Ectodermal cell (in vitro differentiated cells): ENCODE results near the gene SPSB2.
A peak's percentile ranks its signal among the peaks of the same experiment; 100 is the strongest.

ENCODE experiments used
- H3K27ac ChIP-seq: 2 replicates; pipeline ENCODE4 v1.7.0; 2013; ENCODE audit warnings: mild to moderate bottlenecking, low read depth, low read length; ENCODE audit not compliant: insufficient read depth, poor library complexity, severe bottlenecking
- H3K27me3 ChIP-seq: 2 replicates; pipeline ENCODE4 v1.7.0; 2013; ENCODE audit warnings: mild to moderate bottlenecking, low read length; ENCODE audit not compliant: insufficient read depth, control insufficient read depth, poor library complexity, severe bottlenecking
- H3K36me3 ChIP-seq: one replicate; pipeline ENCODE4 v1.7.0; 2013; ENCODE audit warnings: low read length; ENCODE audit not compliant: control insufficient read depth, insufficient read depth
- H3K4me1 ChIP-seq: one replicate; pipeline ENCODE4 v1.7.0; 2013; ENCODE audit warnings: low read length; ENCODE audit not compliant: control insufficient read depth, insufficient read depth
- H3K4me3 ChIP-seq: 2 replicates; pipeline ENCODE4 v1.7.0; 2013; ENCODE audit warnings: low read depth, low read length, control low read depth; ENCODE audit not compliant: insufficient read depth
- H3K9me3 ChIP-seq: 2 replicates; pipeline ENCODE4 v1.7.0; 2013; ENCODE audit warnings: mild to moderate bottlenecking, low read length, moderate library complexity; ENCODE audit not compliant: control insufficient read depth
- WGBS, 2 experiments: methylation state at CpG; one replicate each; pipeline ENCODE4 v1.1.7; 2013; ENCODE audit warnings: missing lambda C conversion rate in 2 of 2; 5-methylcytosine and 5-hydroxymethylcytosine counted together

The SPSB2 gene

DNA sequence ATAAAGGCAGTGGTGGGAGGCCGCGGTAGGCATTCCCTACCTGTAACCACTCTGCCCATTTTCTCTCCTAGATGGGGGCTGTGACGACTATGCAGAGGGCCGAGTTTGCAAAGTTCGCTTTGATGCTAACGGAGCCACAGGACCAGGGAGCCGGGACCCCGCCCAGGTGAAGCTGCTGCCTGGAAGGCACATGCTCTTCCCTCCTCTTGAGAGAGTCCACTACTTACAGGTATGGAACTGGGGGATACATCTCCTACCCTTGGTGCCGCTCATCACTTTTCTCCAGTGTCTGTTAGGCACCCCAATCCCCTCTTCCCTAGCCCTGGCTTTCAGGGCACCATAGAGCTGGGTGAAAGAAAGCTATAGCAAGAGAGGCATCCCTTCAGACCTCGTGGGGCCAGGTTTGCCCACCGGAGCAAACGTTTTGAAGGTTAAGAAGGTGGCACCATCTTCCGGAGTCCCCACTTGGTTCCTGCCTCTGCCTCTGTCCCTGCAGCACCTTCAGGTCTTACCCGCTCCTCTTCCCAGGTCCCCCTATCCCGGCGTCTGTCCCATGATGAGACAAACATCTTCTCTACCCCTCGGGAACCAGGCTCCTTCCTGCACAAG lies 46.9 kb downstream of the SPSB2 start:
- Histone ChIP-seq H3K4me3 (no peak overlapping the region), H3K9me3 (no peaks in the 10 kb centered on the region), H3K36me3 (peaks cover 8% of the 10 kb centered on the region), H3K4me1 (peaks cover 52% of the 10 kb centered on the region), H3K27ac (no peak overlapping the region), H3K27me3 (no peaks in the 10 kb centered on the region)
- WGBS, 2 experiments, result 83 to 84% methylated on average over 17 of the region's 17 CpGs

DNA sequence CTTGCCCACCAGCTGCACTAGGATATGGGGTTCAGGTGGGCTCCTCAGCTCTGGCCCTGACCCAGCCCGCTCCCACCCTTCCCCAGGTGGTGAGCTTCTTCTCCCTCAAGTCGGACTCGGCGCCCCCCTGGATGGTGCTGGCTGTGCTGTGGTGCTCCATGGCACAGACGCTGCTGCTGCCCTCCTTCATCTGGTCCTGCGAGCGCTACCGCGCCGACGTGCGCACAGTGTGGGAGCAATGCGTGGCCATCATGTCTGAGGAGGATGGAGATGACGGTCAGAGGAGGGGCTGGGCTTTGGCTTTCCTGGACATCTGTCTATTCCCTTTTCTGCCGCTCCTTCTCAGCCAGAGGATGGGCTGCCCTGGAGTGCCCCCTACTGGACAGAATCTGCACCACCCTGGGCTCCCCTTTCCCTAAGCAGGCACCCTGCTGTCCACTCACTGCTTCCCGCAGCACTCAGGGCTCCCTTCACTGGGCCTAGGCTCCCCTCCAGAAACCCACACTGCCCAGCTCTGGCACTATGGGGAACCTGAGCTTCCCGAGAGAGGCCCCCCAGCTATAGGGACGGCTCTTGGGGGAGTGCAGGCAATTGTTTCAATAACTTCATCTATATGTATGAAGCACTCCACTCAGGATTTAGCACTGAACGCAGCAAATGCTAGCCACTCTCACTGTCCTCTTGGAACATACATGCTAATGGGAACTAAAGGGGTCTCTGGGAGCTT lies 47.5 kb downstream of the SPSB2 start:
- Histone ChIP-seq H3K27ac (no peak overlapping the region), H3K27me3 (no peaks in the 10 kb centered on the region), H3K36me3 (peaks cover 1% of the 10 kb centered on the region), H3K9me3 (no peaks in the 10 kb centered on the region), H3K4me1 (peaks cover 58% of the 10 kb centered on the region), H3K4me3 (peak overlapping the region; percentile 6)
- 15 to 20% methylated on average over 19 of the region's 19 CpGs for WGBS, 2 experiments

DNA sequence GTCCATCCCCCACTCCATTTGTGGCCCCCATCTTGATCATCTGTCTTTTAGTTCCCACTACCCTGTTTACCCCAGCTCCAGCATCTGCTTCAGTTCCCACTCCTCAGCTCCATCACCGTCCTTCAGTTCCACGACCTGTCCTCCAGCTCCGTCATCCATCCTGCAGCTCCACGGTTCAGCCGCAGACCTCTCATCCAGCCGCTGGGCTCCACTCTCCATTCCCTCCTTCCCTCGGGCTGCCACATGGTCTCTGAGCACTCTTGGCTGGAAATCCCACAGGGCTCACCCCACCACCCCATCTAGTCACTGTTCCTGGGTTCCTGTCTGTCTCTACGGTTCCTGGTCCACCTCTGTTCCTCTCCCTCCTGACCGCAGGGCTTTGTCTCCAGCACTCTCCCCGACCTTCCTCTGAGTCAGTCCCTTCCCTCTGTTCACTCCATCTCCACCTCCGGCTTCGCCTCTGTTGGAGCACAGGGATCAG lies 48.2 kb downstream of the SPSB2 start:
- 56 to 60% methylated on average over 12 of the region's 12 CpGs for WGBS, 2 experiments
- H3K27ac ChIP-seq, result no peak overlapping the region
- H3K27me3 ChIP-seq, result no peaks in the 10 kb centered on the region
- H3K36me3 ChIP-seq, result no peaks in the 10 kb centered on the region
- H3K4me3 ChIP-seq, result peak overlapping the region; percentile 6
- peaks cover 58% of the 10 kb centered on the region for H3K4me1 ChIP-seq
- no peaks in the 10 kb centered on the region for H3K9me3 ChIP-seq

DNA sequence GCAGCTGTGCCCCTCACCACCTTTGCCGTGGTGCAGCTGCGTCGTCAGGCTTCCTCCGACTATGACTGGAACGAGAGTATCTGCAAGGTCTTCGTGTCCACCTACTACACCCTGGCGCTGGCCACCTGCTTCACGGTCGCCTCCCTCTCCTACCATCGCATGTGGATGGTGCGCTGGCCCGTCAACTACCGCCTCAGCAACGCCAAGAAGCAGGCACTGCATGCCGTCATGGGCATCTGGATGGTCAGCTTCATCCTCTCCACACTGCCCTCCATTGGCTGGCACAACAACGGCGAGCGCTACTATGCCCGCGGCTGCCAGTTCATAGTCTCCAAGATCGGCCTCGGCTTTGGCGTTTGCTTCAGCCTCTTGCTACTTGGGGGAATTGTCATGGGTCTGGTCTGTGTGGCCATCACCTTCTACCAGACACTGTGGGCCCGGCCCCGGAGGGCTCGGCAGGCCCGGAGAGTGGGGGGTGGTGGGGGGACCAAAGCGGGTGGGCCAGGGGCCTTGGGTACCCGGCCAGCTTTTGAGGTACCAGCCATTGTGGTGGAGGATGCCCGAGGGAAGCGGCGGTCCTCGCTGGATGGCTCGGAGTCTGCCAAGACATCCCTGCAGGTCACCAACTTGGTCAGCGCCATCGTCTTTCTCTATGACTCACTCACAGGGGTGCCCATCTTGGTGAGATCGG lies 48.9 kb downstream of the SPSB2 start:
- no peaks in the 10 kb centered on the region for H3K27me3 ChIP-seq
- H3K4me1 ChIP-seq, result peaks cover 62% of the 10 kb centered on the region
- no peak overlapping the region for H3K27ac ChIP-seq
- 94% methylated on average over 37 of the region's 37 CpGs for WGBS, 2 experiments
- no peaks in the 10 kb centered on the region for H3K36me3 ChIP-seq
- no peaks in the 10 kb centered on the region for H3K9me3 ChIP-seq
- no peak overlapping the region for H3K4me3 ChIP-seq

DNA sequence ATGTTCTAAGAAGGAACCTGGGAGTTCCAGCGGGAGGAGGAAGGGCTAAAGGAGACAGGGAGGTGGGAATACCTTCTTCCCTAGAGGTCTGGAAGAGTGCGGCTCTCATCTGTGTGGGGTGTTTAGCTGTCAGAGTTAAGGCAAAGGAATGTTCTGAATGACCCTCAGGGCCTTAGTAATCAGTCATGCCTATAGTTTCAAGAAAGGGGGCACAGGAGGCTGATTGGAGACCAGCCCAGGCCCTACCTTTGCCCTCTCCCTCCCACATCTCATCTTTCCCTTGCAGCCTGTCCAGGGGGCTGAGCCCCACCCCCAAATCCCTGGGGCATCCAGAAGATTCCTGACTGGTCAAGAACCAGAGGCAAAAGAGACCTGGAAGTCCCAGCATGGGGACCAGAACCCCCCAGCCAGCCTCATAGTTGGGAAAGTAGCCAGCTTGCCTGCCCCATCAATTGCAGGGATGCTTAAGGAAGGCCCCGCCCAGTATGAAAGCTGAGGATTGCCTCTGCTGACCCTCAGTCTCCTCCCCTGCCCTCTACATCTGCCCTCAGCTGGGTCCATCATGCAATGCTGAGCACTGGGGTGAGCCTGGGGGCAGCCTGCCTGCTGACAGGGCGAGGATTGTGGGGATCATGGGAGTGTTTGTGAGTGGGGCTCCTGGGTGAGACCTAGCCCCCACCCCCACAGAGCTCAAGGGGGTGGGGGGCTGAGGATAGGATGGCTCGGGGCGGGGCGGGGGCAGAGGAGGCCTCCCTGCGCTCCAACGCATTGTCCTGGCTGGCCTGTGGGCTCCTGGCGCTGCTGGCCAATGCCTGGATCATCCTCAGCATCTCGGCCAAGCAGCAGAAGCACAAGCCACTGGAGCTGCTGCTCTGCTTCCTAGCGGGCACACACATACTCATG lies 49.7 kb downstream of the SPSB2 start:
- H3K27me3 ChIP-seq, result no peaks in the 10 kb centered on the region
- H3K36me3 ChIP-seq, result no peaks in the 10 kb centered on the region
- H3K4me1 ChIP-seq, result peaks cover 70% of the 10 kb centered on the region
- WGBS, 2 experiments, result 78 to 82% methylated on average over 12 of the region's 12 CpGs
- H3K27ac ChIP-seq, result no peak overlapping the region
- H3K9me3 ChIP-seq, result no peaks in the 10 kb centered on the region
- H3K4me3 ChIP-seq, result no peak overlapping the region

DNA sequence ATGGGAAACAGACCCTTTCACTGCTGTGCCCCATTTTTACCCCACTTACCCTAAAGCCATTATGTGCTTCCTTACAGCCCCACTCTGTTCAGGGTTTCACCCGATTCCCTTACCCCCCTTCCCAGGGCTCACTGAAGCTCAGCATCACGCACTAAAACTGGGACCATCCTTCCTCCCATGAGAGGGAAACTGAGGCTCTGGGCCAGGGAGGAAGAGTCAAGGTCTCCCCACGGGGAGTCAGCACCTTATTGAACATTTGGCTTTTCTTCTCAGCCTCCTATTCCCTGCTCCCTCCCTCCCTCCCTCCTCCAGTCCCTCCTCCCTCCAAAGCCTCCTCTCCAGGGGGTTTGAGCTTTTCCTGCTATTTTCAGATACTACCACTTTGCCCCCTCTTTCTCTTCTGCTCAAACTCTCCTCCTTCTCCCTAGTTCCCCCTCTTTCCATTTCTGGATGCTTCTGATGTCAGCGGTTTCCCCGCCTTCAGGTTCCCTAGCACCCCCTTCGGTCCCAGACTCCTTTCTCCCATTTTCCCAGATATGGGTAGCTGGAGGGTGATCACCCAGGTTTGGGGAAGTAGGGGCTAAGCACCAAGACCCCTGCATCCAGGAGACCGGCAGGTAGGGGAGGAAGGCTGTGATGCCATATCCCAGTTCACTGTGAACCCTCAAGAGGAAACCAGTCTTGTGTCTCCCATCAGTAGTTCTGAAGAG lies 50.5 kb downstream of the SPSB2 start:
- Histone ChIP-seq H3K27ac (no peak overlapping the region), H3K9me3 (no peaks in the 10 kb centered on the region), H3K4me3 (peak overlapping the region; percentile 45), H3K27me3 (no peaks in the 10 kb centered on the region), H3K36me3 (no peaks in the 10 kb centered on the region), H3K4me1 (peaks cover 78% of the 10 kb centered on the region)
- WGBS, 2 experiments, result 51 to 60% methylated on average over 7 of the region's 7 CpGs

GRCh38 chr12:6821591-6822425 lies 51.3 kb downstream of the SPSB2 start, which contains the start of gene GPR162:
Gene GPR162, plus strand, starts transcription at chr12:6821821. Its CDS starts 2,078 bp downstream, at chr12:6823899.
- 0 to 1% methylated on average over 25 to 28 of the region's 28 CpGs for WGBS, 2 experiments
- Histone ChIP-seq H3K27me3 (no peaks in the 10 kb centered on the region), H3K9me3 (no peaks in the 10 kb centered on the region), H3K4me1 (peaks cover 71% of the 10 kb centered on the region), H3K36me3 (no peaks in the 10 kb centered on the region), H3K27ac (peak within 1 kb of the TSS; percentile 69), H3K4me3 (peak within 1 kb of the TSS; percentile 45)
